Measurements from ENCODE around the gene PRR20G. TPM values are rescaled to one million over a fixed set of nuclear protein-coding genes. Genes with fewer than 3 reads are reported as not detected.
A peak's percentile ranks its signal among the peaks of the same experiment; 100 is the strongest.

The PRR20G gene
- total and polyA plus RNA-seq, 2 experiments from 2014 or later = not detected

GRCh38 chr3:127329631-127330285 lies 41.9 kb upstream of the PRR20G start:
- TF ChIP-seq EZH2phosphoT487 (IDR thresholded peaks at IDR 0.05; ENCODE audit: insufficient read depth, low read depth) (no peak), EZH2 (IDR thresholded peaks at IDR 0.05; ENCODE audit: insufficient read depth, poor library complexity, severe bottlenecking) (no peak)
- DNase-seq = no peak
- 38 to 40% methylated on average over 2 of the region's 2 CpGs for WGBS, 2 experiments (ENCODE audit: low coverage in 1 of 2, low lambda C conversion rate in 2 of 2, missing lambda C conversion rate in 2 of 2)

GRCh38 chr3:127328421-127328820 lies 40.6 kb upstream of the PRR20G start:
- DNase-seq = no peak
- no peak overlapping the region for H2AFZ ChIP-seq
- no peak overlapping the region for H3K4me3 ChIP-seq
- H3K4me2 ChIP-seq (ENCODE audit: unreplicated experiment) = no peak overlapping the region
- H3K27me3 ChIP-seq (replicated peaks; ENCODE audit: insufficient read depth) = no peaks in the 10 kb centered on the region; the same call in 1 of the 2 replicates
- no peak overlapping the region for H3K9ac ChIP-seq
- H4K20me1 ChIP-seq (ENCODE audit: insufficient read depth) = no peaks in the 10 kb centered on the region
- no peaks in the 10 kb centered on the region for H3K36me3 ChIP-seq (ENCODE audit: low read depth)
- H3K9me3 ChIP-seq (ENCODE audit: low read depth) = no peaks in the 10 kb centered on the region
- TF ChIP-seq EZH2 (IDR thresholded peaks at IDR 0.05; ENCODE audit: insufficient read depth, poor library complexity, severe bottlenecking) = no peak
- no peak for TF ChIP-seq EZH2phosphoT487 (IDR thresholded peaks at IDR 0.05; ENCODE audit: insufficient read depth, low read depth)
- H3K9me2 ChIP-seq (ENCODE audit: insufficient read depth) = no peaks in the 10 kb centered on the region
- no peaks in the 10 kb centered on the region for H3K4me1 ChIP-seq (ENCODE audit: insufficient read depth)
- in situ Hi-C loops (cut with MboI) = no loop called here
- no peaks in the 10 kb centered on the region for H3F3A ChIP-seq (ENCODE audit: insufficient read depth)
- H3K79me2 ChIP-seq (ENCODE audit: insufficient read depth) = no peaks in the 10 kb centered on the region
- no peak overlapping the region for H3K27ac ChIP-seq

More at GRCh38 chr3:127329631-127330285, 41.9 kb upstream of the PRR20G start:
- H2AFZ ChIP-seq = no peak overlapping the region
- no peaks in the 10 kb centered on the region for H3K9me3 ChIP-seq (ENCODE audit: low read depth)
- H3K27ac ChIP-seq = no peak overlapping the region
- H3K4me3 ChIP-seq = no peak overlapping the region
- H3K9me2 ChIP-seq (ENCODE audit: insufficient read depth) = no peaks in the 10 kb centered on the region
- no peaks in the 10 kb centered on the region for H3K36me3 ChIP-seq (ENCODE audit: low read depth)
- in situ Hi-C loops (cut with MboI) = no loop called here
- H3K27me3 ChIP-seq (replicated peaks; ENCODE audit: insufficient read depth) = no peaks in the 10 kb centered on the region; the same call in 1 of the 2 replicates
- H3K9ac ChIP-seq = no peak overlapping the region
- H3F3A ChIP-seq (ENCODE audit: insufficient read depth) = no peaks in the 10 kb centered on the region
- H3K4me1 ChIP-seq (ENCODE audit: insufficient read depth) = no peaks in the 10 kb centered on the region
- H4K20me1 ChIP-seq (ENCODE audit: insufficient read depth) = no peaks in the 10 kb centered on the region
- no peak overlapping the region for H3K4me2 ChIP-seq (ENCODE audit: unreplicated experiment)
- H3K79me2 ChIP-seq (ENCODE audit: insufficient read depth) = no peaks in the 10 kb centered on the region

- Histone ChIP-seq H3K27me3 (replicated peaks; ENCODE audit: insufficient read depth) (no peaks in the 10 kb centered on the region; the same call in 1 of the 2 replicates), H3K4me2 (ENCODE audit: unreplicated experiment) (no peak overlapping the region), H3K79me2 (ENCODE audit: insufficient read depth) (no peaks in the 10 kb centered on the region), H3K4me1 (ENCODE audit: insufficient read depth) (no peaks in the 10 kb centered on the region), H3K9me3 (ENCODE audit: low read depth) (no peaks in the 10 kb centered on the region), H3K9me2 (ENCODE audit: insufficient read depth) (no peaks in the 10 kb centered on the region), H3K36me3 (ENCODE audit: low read depth) (no peaks in the 10 kb centered on the region), H4K20me1 (ENCODE audit: insufficient read depth) (no peaks in the 10 kb centered on the region), H3F3A (ENCODE audit: insufficient read depth) (no peaks in the 10 kb centered on the region), H3K4me3 (no peak overlapping the region), H2AFZ (no peak overlapping the region), H3K27ac (no peak overlapping the region), H3K9ac (no peak overlapping the region)
- no peak for DNase-seq
- in situ Hi-C loops (cut with MboI) = no loop called here
- TF ChIP-seq EZH2 (IDR thresholded peaks at IDR 0.05; ENCODE audit: insufficient read depth, poor library complexity, severe bottlenecking) (no peak), EZH2phosphoT487 (IDR thresholded peaks at IDR 0.05; ENCODE audit: insufficient read depth, low read depth) (no peak)
Measured at GRCh38 chr3:127326341-127326740, 38.5 kb upstream of the PRR20G start.

- in situ Hi-C loops (cut with MboI) = no loop called here
- 31 to 45% methylated on average over 1 of the region's 1 CpG for WGBS, 2 experiments (ENCODE audit: low coverage in 1 of 2, low lambda C conversion rate in 2 of 2, missing lambda C conversion rate in 2 of 2)
- H3K9me2 ChIP-seq (ENCODE audit: insufficient read depth) = no peaks in the 10 kb centered on the region
- no peaks in the 10 kb centered on the region for H3K9me3 ChIP-seq (ENCODE audit: low read depth)
- peak; percentile 38 for DNase-seq
- no peaks in the 10 kb centered on the region for H3K4me1 ChIP-seq (ENCODE audit: insufficient read depth)
- no peak overlapping the region for H3K4me2 ChIP-seq (ENCODE audit: unreplicated experiment)
- no peak overlapping the region for H3K27ac ChIP-seq
- TF ChIP-seq EZH2 (IDR thresholded peaks at IDR 0.05; ENCODE audit: insufficient read depth, poor library complexity, severe bottlenecking) (no peak), EZH2phosphoT487 (IDR thresholded peaks at IDR 0.05; ENCODE audit: insufficient read depth, low read depth) (no peak)
- H2AFZ ChIP-seq = no peak overlapping the region
- no peak overlapping the region for H3K4me3 ChIP-seq
- no peaks in the 10 kb centered on the region for H3F3A ChIP-seq (ENCODE audit: insufficient read depth)
- no peaks in the 10 kb centered on the region for H3K79me2 ChIP-seq (ENCODE audit: insufficient read depth)
- no peaks in the 10 kb centered on the region for H3K36me3 ChIP-seq (ENCODE audit: low read depth)
- H4K20me1 ChIP-seq (ENCODE audit: insufficient read depth) = no peaks in the 10 kb centered on the region
- no peak overlapping the region for H3K9ac ChIP-seq
- H3K27me3 ChIP-seq (replicated peaks; ENCODE audit: insufficient read depth) = no peaks in the 10 kb centered on the region; the same call in 1 of the 2 replicates
Measured at GRCh38 chr3:127325629-127325961, 37.7 kb upstream of the PRR20G start.
